Measurements from ENCODE around the gene ARHGAP15.

ARHGAP15 gene

DNA sequence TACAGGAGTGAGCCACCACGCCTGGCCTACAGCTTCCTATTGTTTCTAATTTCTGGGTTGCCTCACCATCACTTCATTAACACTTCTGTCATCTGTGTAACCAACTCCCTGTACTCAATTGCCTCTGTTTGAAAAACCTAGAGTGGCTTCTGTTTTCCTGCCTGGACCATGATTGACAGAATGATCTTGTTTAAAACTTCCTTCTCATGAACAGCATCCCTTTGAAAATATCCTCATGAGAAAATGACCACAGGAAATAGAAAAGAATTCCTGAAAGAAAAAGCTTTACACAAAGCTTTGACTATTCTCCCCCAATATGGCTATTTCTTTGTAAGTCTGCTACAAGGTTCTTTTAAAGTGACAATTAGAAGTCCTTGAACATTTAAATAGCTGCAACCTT is 672.3 kb downstream of the ARHGAP15 start:
- Histone ChIP-seq H3K9me3 (ENCODE audit: low read depth, low read length) (no peaks in the 10 kb centered on the region), H3K9ac (ENCODE audit: insufficient read length) (no peak overlapping the region), H3K36me3 (ENCODE audit: insufficient read depth, low read length) (no peaks in the 10 kb centered on the region), H3K27ac (no peak overlapping the region), H3K4me3 (no peak overlapping the region)
- TF ChIP-seq FOXP2 (optimal IDR thresholded peaks at IDR 0.05; ENCODE audit: control extremely low read depth, extremely low read length, insufficient read depth) (no peak), EZH2 (IDR thresholded peaks at IDR 0.05) (no peak), POLR2AphosphoS5 (IDR thresholded peaks at IDR 0.05; ENCODE audit: borderline replicate concordance, low read depth, low read length) (no peak)
- no peak for DNase-seq (ENCODE audit: low read depth, low spot score)

DNA sequence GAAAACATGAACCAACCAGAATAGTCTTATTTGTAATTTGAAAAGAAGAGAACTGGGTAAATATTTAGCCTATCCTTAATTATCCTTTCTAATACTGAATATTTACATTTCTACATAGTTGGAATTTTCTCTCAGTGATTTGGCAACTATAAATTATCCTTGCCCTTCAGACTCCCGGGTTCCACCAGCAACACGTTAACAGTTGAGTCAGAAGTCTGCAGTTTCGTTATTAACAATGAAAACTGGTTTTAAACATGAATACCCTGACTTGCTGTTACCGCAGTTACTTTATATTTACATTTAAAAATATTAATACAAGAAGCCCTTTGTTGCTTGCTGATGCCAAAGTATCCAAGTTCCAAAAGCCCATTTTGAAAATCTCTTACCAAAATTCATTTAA is 673.0 kb downstream of the ARHGAP15 start:
- H3K9me3 ChIP-seq (ENCODE audit: low read depth, low read length) = no peaks in the 10 kb centered on the region
- H3K36me3 ChIP-seq (ENCODE audit: insufficient read depth, low read length) = no peaks in the 10 kb centered on the region
- TF ChIP-seq FOXP2 (optimal IDR thresholded peaks at IDR 0.05; ENCODE audit: control extremely low read depth, extremely low read length, insufficient read depth) (no peak), POLR2AphosphoS5 (IDR thresholded peaks at IDR 0.05; ENCODE audit: borderline replicate concordance, low read depth, low read length) (no peak), EZH2 (IDR thresholded peaks at IDR 0.05) (no peak)
- H3K9ac ChIP-seq (ENCODE audit: insufficient read length) = no peak overlapping the region
- H3K4me3 ChIP-seq = no peak overlapping the region
- DNase-seq (ENCODE audit: low read depth, low spot score) = no peak
- H3K27ac ChIP-seq = no peak overlapping the region

DNA sequence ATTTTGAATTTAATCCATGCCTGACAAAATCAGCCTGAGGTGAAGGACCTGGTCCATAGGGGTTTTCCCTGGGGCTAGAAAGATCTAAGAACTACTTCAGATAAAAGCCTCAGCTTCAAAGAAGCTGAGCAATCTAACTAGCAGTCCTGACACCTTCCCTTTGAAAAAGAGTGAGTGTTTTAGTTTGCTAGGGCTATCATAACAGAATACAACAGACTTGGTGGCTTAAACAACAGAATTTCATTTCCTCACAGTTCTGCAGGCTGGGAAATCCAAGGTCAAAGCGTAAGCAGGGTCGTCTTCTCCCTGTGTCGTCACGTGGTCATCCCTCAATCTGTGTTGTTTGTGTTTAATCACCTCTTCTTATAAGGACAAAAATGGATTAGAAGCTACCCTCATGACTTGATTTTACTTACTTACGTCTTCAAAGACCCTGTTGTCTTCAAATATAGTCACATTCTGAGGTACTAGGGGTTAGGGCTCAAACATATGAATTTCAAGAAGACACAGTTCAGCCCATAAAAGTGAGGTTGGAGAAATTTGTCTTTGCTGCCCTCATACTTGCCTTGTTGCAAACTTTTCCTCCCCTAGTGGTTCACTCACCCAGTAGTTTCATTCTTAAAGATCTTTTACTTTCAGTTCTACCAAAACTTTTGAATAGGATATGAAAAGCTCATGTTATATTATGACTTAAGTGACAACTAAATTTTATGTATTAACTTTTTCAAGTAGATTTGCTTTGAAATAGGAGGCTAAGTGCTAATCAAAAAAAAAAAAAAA is 673.8 kb downstream of the ARHGAP15 start:
- no peaks in the 10 kb centered on the region for H3K9me3 ChIP-seq (ENCODE audit: low read depth, low read length)
- no peaks in the 10 kb centered on the region for H3K36me3 ChIP-seq (ENCODE audit: insufficient read depth, low read length)
- no peak overlapping the region for H3K9ac ChIP-seq (ENCODE audit: insufficient read length)
- TF ChIP-seq EZH2 (IDR thresholded peaks at IDR 0.05) (no peak), FOXP2 (optimal IDR thresholded peaks at IDR 0.05; ENCODE audit: control extremely low read depth, extremely low read length, insufficient read depth) (no peak), POLR2AphosphoS5 (IDR thresholded peaks at IDR 0.05; ENCODE audit: borderline replicate concordance, low read depth, low read length) (no peak)
- DNase-seq (ENCODE audit: low read depth, low spot score) = no peak
- H3K27ac ChIP-seq = no peak overlapping the region
- H3K4me3 ChIP-seq = no peak overlapping the region

DNA sequence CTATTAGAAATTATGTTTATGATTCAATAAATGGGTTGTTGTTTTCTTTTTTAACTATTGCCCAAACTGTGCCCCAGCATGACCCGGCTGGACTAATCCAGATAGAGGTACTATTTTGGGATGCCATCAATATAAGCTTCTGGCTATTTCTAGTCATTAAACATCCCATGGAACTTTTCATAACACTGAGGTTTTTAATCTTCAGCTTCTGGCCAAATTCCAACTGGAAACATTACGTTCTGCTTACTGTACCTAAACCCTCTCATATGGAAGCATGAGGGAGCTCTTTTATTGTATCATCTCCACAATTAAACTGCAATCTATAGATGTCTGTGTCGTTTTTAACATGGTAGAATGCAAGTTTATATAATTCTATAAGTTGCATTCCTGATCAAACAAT is 674.7 kb downstream of the ARHGAP15 start:
- Histone ChIP-seq H3K36me3 (ENCODE audit: insufficient read depth, low read length) (no peaks in the 10 kb centered on the region), H3K4me3 (no peak overlapping the region), H3K27ac (no peak overlapping the region), H3K9me3 (ENCODE audit: low read depth, low read length) (no peaks in the 10 kb centered on the region), H3K9ac (ENCODE audit: insufficient read length) (no peak overlapping the region)
- TF ChIP-seq EZH2 (IDR thresholded peaks at IDR 0.05) (no peak), FOXP2 (optimal IDR thresholded peaks at IDR 0.05; ENCODE audit: control extremely low read depth, extremely low read length, insufficient read depth) (no peak), POLR2AphosphoS5 (IDR thresholded peaks at IDR 0.05; ENCODE audit: borderline replicate concordance, low read depth, low read length) (no peak)
- DNase-seq (ENCODE audit: low read depth, low spot score) = no peak

DNA sequence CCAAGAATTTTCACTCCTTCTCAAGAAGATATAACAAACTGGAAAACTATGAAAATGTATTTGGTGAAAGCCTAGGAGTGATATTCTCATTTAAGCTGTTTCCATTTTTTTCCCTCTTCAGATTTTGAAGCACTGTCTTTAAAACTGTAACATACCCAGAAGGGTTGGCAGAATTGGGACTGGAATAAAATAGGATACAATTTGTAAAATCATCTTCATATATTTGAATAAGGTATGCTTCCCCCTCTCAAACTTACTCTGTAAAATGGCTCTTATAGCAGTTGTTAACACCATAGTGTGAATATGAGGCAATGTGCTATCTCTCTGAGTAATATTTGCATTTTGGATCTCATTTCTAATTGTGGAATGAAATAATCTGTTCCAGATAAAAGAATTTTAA is 676.4 kb downstream of the ARHGAP15 start:
- no peak overlapping the region for H3K27ac ChIP-seq
- H3K9ac ChIP-seq (ENCODE audit: insufficient read length) = no peak overlapping the region
- H3K9me3 ChIP-seq (ENCODE audit: low read depth, low read length) = no peaks in the 10 kb centered on the region
- TF ChIP-seq POLR2AphosphoS5 (IDR thresholded peaks at IDR 0.05; ENCODE audit: borderline replicate concordance, low read depth, low read length) = no peak
- TF ChIP-seq FOXP2 (optimal IDR thresholded peaks at IDR 0.05; ENCODE audit: control extremely low read depth, extremely low read length, insufficient read depth) = no peak
- no peak for TF ChIP-seq EZH2 (IDR thresholded peaks at IDR 0.05)
- no peak for DNase-seq (ENCODE audit: low read depth, low spot score)
- no peaks in the 10 kb centered on the region for H3K36me3 ChIP-seq (ENCODE audit: insufficient read depth, low read length)
- H3K4me3 ChIP-seq = no peak overlapping the region

DNA sequence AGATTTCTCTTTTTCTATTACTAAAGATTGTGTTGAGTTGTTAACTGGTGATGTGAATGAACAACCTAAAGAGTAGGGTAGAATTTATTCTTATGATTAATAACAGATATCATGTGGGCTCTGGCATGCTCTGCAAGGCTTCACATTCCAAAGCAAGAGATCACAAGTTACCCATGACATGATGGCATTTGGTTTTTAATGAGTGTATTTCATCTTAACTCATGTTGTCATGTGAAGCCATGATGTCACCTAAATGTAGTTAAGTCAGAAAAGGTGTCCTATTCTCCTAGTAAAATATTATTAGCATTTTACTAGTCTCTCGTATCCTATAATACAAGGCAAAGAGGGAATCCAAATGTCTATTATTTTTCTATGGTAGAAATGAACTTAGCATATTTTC is 678.0 kb downstream of the ARHGAP15 start:
- Histone ChIP-seq H3K36me3 (ENCODE audit: insufficient read depth, low read length) (no peaks in the 10 kb centered on the region), H3K27ac (no peak overlapping the region), H3K9ac (ENCODE audit: insufficient read length) (no peak overlapping the region), H3K9me3 (ENCODE audit: low read depth, low read length) (no peaks in the 10 kb centered on the region), H3K4me3 (no peak overlapping the region)
- TF ChIP-seq FOXP2 (optimal IDR thresholded peaks at IDR 0.05; ENCODE audit: control extremely low read depth, extremely low read length, insufficient read depth) = no peak
- TF ChIP-seq EZH2 (IDR thresholded peaks at IDR 0.05) = no peak
- TF ChIP-seq POLR2AphosphoS5 (IDR thresholded peaks at IDR 0.05; ENCODE audit: borderline replicate concordance, low read depth, low read length) = no peak
- no peak for DNase-seq (ENCODE audit: low read depth, low spot score)

DNA sequence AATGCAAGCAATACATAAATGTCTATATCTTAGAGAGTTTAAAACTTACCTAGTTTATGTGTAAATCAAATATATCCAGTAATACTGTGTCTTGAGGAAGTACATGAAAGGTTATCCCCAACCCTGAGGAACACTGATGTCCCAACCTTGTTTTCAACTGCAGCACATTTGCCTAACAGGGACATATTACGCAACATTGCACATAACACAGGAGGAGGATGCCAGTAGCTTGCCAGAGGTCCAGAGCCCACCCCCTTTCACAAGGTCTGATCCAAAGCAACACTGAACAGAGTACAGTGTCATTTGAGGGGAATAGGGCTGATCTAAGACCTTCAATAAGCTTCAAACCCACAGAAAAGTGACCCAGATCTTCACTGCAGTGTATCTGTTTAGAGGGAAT is 678.5 kb downstream of the ARHGAP15 start:
- H3K9ac ChIP-seq (ENCODE audit: insufficient read length) = no peak overlapping the region
- H3K27ac ChIP-seq = no peak overlapping the region
- no peaks in the 10 kb centered on the region for H3K36me3 ChIP-seq (ENCODE audit: insufficient read depth, low read length)
- TF ChIP-seq POLR2AphosphoS5 (IDR thresholded peaks at IDR 0.05; ENCODE audit: borderline replicate concordance, low read depth, low read length) (no peak), EZH2 (IDR thresholded peaks at IDR 0.05) (no peak), FOXP2 (optimal IDR thresholded peaks at IDR 0.05; ENCODE audit: control extremely low read depth, extremely low read length, insufficient read depth) (no peak)
- no peak overlapping the region for H3K4me3 ChIP-seq
- no peaks in the 10 kb centered on the region for H3K9me3 ChIP-seq (ENCODE audit: low read depth, low read length)
- no peak for DNase-seq (ENCODE audit: low read depth, low spot score)

DNA sequence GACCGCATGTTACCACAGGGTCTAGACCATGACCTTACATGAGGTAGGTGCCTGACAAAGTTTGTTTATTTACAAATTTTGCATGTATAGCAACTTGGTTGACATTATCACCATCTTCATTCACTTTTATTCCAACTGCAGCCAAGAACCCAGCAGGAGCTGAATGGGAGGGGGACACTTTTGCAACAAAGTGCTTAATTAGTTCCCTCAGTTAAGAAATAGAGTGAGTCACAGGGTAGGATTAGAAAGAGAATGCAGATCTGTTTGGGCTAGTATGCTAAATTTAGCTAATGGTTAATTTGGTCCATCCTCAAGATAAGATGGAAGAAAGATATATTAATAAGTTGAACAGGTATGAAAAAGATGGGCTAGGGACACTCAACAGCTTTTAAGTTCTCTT is 678.9 kb downstream of the ARHGAP15 start:
- no peak overlapping the region for H3K4me3 ChIP-seq
- TF ChIP-seq FOXP2 (optimal IDR thresholded peaks at IDR 0.05; ENCODE audit: control extremely low read depth, extremely low read length, insufficient read depth) = no peak
- no peak for TF ChIP-seq EZH2 (IDR thresholded peaks at IDR 0.05)
- TF ChIP-seq POLR2AphosphoS5 (IDR thresholded peaks at IDR 0.05; ENCODE audit: borderline replicate concordance, low read depth, low read length) = no peak
- H3K9me3 ChIP-seq (ENCODE audit: low read depth, low read length) = no peaks in the 10 kb centered on the region
- no peak overlapping the region for H3K27ac ChIP-seq
- no peak for DNase-seq (ENCODE audit: low read depth, low spot score)
- no peaks in the 10 kb centered on the region for H3K36me3 ChIP-seq (ENCODE audit: insufficient read depth, low read length)
- no peak overlapping the region for H3K9ac ChIP-seq (ENCODE audit: insufficient read length)

DNA sequence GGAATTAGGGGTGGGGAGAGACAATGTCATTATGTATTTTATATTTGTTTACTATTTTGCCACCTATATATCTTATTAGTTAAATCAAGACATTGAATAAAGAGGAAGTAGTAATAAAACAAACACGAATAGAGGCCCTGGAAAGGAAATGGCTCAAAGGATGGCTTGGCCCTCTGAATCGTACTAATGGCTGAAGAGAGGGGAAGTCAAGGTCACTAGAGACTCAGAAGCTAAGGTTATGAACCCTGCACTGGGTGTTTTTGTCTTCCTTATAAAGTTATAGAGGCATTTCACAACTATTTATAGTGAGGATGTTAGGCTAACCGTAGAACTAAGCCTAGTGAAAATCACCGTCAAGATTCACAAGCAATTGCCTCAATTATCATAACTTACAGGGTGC is 685.9 kb downstream of the ARHGAP15 start:
- Histone ChIP-seq H3K36me3 (ENCODE audit: insufficient read depth, low read length) (no peaks in the 10 kb centered on the region), H3K27ac (no peak overlapping the region), H3K9ac (ENCODE audit: insufficient read length) (no peak overlapping the region), H3K9me3 (ENCODE audit: low read depth, low read length) (no peaks in the 10 kb centered on the region), H3K4me3 (no peak overlapping the region)
- TF ChIP-seq POLR2AphosphoS5 (IDR thresholded peaks at IDR 0.05; ENCODE audit: borderline replicate concordance, low read depth, low read length) (no peak), EZH2 (IDR thresholded peaks at IDR 0.05) (no peak), FOXP2 (optimal IDR thresholded peaks at IDR 0.05; ENCODE audit: control extremely low read depth, extremely low read length, insufficient read depth) (no peak)
- no peak for DNase-seq (ENCODE audit: low read depth, low spot score)
